Fibroblast of villous mesenchyme (primary cell): ENCODE measurements around the gene TLR9. TPM values are rescaled to one million over a fixed set of nuclear protein-coding genes. Genes with fewer than 3 reads are reported as not detected.

Experiments used
- DNase-seq: peaks from one replicate; pipeline ENCODE4 v3.0.0-alpha.2; 2010; ENCODE audit warnings: low read depth
- H3K4me3 ChIP-seq: 2 replicates; pipeline ENCODE4 v1.5.1; 2011; ENCODE audit warnings: low read depth, mild to moderate bottlenecking, low read length
- CTCF ChIP-seq: IDR thresholded peaks from 2 replicates; pipeline ENCODE4 v1.5.1; 2012; ENCODE audit warnings: low read depth, mild to moderate bottlenecking, low read length; ENCODE audit not compliant: insufficient read depth
- total RNA-seq: library from RNA; depleted of rRNA; stranded (reverse); fragments of >200 nt; gene quantifications from 2 replicates; pipeline ENCODE4 v1.2.3, GENCODE V29; 2012

Gene TLR9
- total RNA-seq, 1 donor: not detected

DNA sequence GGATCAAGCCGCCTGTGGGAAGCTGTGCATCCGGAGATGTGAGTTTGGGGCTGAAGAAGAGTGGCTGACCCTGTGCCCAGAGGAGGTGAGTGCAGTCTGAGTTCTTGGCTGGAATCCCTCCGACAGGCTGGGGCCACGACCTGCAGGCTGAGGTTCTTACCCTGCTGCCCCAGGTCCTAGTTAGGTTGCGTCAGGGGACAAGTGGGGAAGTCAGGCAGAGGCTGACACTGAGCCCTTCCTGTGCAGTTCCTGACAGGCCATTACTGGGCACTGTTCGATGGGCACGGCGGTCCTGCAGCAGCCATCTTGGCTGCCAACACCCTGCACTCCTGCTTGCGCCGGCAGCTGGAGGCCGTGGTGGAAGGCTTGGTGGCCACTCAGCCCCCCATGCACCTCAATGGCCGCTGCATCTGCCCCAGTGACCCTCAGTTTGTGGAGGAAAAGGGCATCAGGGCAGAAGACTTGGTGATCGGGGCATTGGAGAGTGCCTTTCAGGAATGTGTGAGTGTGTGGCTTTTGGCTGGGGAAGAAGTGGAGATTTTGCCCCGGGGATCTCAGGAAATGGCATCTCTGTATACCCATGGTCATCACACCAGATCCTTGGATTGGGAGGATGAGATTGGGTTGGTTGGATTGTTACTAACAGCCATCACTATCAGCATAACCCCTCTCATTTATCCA is 21.4 kb upstream of the TLR9 start:
- H3K4me3 ChIP-seq: no peak overlapping the region
- TF ChIP-seq CTCF: no peak
- no peak for DNase-seq

GRCh38 chr3:52246264-52246620 is 20.8 kb upstream of the TLR9 start:
- no peak for TF ChIP-seq CTCF
- DNase-seq: no peak
- H3K4me3 ChIP-seq: peak overlapping the region; percentile 60

- peak within 1 kb of the TSS; percentile 60 for H3K4me3 ChIP-seq
- DNase-seq: peak; percentile 48
- TF ChIP-seq CTCF: no peak
Observed at GRCh38 chr3:52245322-52246263, 20.1 kb upstream of the TLR9 start, which contains the start of gene PPM1M. PPM1M (plus strand) TSS chr3:52245759; CDS start chr3:52245825, 66 bp downstream.

DNA sequence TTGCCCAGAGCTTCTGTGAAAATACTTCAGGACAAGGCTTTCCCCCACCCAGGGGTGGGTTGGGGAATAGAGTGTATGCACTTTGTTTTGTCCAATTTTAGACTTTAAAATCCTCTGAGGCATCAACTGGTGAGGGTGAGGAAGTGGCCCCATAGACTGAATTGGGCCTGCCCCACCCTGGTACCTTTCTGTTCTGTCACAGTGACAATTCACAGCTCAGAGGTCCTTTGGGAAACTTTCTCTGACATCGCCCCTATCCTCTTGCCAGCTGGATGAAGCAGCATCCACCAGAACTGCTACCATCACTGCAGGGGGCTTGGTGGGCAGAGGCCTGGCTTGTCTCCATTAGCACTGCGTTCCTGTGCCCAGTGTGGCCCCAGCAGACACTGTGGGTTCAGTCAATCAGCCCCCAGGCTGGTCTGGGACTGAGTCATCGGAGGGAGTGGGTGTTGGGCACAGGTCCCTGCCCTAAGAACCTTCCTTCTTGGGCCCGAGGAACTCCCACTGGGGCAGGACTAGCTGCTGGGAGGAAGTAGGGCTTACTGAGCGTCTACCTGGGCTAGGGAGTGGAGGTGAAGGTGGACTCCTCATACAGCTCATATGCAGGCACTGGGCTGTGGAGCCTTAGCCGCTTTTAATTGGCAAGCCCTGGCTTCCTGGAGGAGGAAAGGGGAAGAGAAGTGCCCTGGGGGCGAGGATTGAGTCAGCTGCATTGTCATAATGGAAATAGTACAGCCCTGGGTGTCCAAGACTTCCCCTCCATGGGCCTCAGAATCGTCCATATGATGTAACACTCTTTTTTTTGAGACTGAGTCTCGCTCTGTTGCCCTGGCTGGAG is 18.6 kb upstream of the TLR9 start:
- DNase-seq: peak; percentile 29
- H3K4me3 ChIP-seq: no peak overlapping the region
- no peak for TF ChIP-seq CTCF

DNA sequence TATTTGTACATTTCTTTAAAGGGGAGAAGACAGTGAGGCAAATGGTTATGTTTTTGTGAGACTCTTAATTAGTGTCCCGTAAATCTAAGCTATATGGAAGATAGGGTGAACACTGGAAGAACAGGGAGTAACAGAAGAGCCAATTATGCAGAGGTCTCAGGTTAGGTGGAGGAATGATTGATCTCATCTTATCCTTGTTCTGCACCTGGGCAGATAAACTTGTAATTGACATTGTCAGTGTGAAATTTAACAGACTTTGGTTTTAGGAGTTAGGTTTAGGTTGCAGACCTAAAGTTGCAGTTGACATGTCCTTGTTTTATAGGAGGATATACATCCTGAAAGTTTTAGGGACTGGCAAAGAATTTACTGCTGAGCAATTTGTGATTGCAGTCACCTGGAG is 16.6 kb upstream of the TLR9 start:
- no peak for DNase-seq
- TF ChIP-seq CTCF: no peak
- H3K4me3 ChIP-seq: no peak overlapping the region

DNA sequence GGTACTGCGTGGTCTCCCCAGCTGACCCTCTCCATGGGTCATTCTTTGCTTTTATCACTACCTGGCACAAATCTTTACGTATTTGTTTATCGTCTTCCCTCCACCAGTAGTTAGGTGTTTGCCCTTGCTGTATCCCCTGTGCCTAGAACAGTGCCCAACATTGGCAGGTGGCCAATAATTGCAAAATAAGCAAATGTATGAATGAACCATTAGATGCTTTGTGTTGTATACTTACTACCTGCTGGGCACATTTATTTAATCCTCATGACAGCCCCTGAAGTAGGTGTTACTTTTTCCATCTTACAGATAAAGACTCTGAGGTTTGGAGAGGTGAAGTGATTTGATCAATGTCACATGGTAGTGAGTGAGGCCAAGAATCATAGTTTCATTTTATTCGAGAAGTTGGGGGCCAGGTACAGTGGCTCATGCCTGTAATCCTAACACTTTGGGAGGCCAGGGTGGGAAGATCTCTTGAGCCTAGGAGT is 15.5 kb upstream of the TLR9 start:
- DNase-seq: no peak
- no peak overlapping the region for H3K4me3 ChIP-seq
- TF ChIP-seq CTCF: no peak
